ENCODE measurements around the gene TSPOAP1. TPM values are rescaled to one million over a fixed set of nuclear protein-coding genes. Genes with fewer than 3 reads are reported as not detected.

The TSPOAP1 gene
- total RNA-seq, 4 donors from 2014 or later: 0.72 to 1.6 (median 1.0) TPM

DNA sequence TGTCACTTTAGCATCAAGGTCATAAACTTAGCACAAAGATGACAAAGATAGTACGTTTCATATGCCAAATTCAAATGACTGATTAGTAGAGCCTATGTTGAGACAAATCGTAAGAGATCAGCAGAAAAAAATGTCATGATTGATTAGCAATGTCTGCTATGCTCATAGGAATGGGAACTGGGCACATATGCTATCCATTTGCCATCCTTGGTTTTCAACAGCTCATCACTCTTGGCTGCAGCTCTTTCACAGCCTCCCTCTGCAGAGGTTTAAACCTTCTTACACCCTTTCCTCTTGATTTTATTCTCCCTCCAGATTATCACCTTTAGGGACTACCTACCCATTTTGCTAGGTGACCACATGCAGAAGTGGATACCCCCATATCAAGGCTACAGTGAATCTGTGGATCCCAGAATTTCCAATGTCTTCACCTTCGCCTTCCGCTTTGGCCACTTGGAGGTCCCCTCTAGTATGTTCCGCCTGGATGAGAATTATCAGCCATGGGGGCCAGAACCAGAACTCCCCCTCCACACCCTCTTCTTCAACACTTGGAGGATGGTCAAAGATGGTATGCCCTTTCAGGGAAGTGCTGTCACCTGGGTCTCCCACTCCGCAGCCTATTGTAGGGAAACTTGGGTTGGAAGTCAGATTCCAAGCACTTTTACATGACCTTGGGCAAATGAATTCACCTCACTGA, 64.0 kb downstream of the TSPOAP1 start:
- intact Hi-C loops (cut with DNase I; ENCODE audit: low total_unique reads) (no loop called here), in situ Hi-C loops (cut with MboI; ENCODE audit: low sequenced_read_pairs in 4 of 4) (loop anchor here in 1 of 4 donors (10.0 kb wide), 1 partner anchor 60 kb away; no protein-coding TSS in a partner anchor)
- H3K27ac ChIP-seq: no peak overlapping the region
- DNase-seq: no peak
- ATAC-seq: no peak
- H3K4me3 ChIP-seq: no peak overlapping the region
- TF ChIP-seq, protein P1, sequence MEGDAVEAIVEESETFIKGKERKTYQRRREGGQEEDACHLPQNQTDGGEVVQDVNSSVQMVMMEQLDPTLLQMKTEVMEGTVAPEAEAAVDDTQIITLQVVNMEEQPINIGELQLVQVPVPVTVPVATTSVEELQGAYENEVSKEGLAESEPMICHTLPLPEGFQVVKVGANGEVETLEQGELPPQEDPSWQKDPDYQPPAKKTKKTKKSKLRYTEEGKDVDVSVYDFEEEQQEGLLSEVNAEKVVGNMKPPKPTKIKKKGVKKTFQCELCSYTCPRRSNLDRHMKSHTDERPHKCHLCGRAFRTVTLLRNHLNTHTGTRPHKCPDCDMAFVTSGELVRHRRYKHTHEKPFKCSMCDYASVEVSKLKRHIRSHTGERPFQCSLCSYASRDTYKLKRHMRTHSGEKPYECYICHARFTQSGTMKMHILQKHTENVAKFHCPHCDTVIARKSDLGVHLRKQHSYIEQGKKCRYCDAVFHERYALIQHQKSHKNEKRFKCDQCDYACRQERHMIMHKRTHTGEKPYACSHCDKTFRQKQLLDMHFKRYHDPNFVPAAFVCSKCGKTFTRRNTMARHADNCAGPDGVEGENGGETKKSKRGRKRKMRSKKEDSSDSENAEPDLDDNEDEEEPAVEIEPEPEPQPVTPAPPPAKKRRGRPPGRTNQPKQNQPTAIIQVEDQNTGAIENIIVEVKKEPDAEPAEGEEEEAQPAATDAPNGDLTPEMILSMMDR (IDR thresholded peaks at IDR 0.05 in 4 of 5, conservative IDR thresholded peaks at IDR 0.05 in 1 of 5): no peak
- TF ChIP-seq POLR2A (IDR thresholded peaks at IDR 0.05): no peak
- H3K27me3 ChIP-seq: peaks cover 13 to 15% (median 13%) of the 10 kb centered on the region in 3 donors
- H3K36me3 ChIP-seq: no peaks in the 10 kb centered on the region
- H3K9me3 ChIP-seq: no peaks in the 10 kb centered on the region
- no peaks in the 10 kb centered on the region for H3K4me1 ChIP-seq

DNA sequence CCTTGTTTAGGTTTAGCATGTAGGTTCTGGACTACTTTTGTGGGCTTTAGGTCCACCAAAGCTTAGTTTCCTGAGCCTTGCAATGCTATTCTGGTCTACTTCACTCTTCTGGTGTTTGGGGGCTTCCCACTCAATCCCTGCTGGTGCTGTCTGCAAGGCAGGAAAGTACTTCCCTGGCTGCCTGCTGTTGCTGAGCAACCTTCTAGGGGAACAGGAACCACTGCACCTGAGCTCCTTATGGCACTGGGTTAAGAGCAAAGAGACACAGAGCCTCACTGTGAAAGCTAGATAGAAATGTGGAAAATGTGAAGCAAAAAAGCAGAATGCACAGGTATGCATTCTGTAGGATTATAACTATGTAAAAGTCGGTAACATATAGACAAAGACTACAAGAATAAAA, 64.8 kb downstream of the TSPOAP1 start:
- Histone ChIP-seq H3K27me3 (peaks cover 13 to 15% (median 14%) of the 10 kb centered on the region in 3 donors), H3K4me3 (no peak overlapping the region), H3K4me1 (no peaks in the 10 kb centered on the region), H3K9me3 (no peaks in the 10 kb centered on the region), H3K36me3 (no peaks in the 10 kb centered on the region), H3K27ac (no peak overlapping the region)
- intact Hi-C loops (cut with DNase I; ENCODE audit: low total_unique reads) (no loop called here), in situ Hi-C loops (cut with MboI; ENCODE audit: low sequenced_read_pairs in 4 of 4) (loop anchor here in 1 of 4 donors (10.0 kb wide), 1 partner anchor 59 kb away; no protein-coding TSS in a partner anchor)
- DNase-seq (no peak), ATAC-seq (no peak)
- TF ChIP-seq, protein P1 (IDR thresholded peaks at IDR 0.05 in 4 of 5, conservative IDR thresholded peaks at IDR 0.05 in 1 of 5): no peak
- TF ChIP-seq POLR2A (IDR thresholded peaks at IDR 0.05): no peak

DNA sequence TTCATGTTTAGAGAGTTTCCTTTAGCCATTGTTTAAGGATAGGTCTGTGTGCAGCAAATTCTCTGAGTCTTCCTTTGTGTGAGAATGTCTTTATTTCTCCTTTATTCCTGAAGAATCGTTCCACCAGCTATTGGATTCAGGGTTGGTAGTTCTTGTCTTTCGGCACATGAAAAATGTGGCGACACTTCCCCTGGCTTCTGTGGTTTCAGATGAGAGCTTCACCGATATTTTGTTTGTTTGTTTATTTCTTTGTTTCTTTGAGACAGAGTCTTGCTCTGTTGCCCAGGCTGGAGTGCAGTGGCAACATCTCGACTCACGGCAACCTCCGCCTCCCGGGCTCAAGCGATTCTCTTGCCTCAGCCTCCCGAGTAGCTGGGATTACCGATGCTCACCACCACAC, 66.4 kb downstream of the TSPOAP1 start:
- H3K9me3 ChIP-seq: no peaks in the 10 kb centered on the region
- H3K4me3 ChIP-seq: no peak overlapping the region
- ATAC-seq (no peak), DNase-seq (no peak)
- H3K36me3 ChIP-seq: no peaks in the 10 kb centered on the region
- intact Hi-C loops (cut with DNase I; ENCODE audit: low total_unique reads): no loop called here
- H3K27me3 ChIP-seq: peaks cover 13 to 17% (median 15%) of the 10 kb centered on the region in 3 donors
- TF ChIP-seq, protein P1 (IDR thresholded peaks at IDR 0.05 in 4 of 5, conservative IDR thresholded peaks at IDR 0.05 in 1 of 5): no peak
- TF ChIP-seq POLR2A (IDR thresholded peaks at IDR 0.05): no peak
- H3K4me1 ChIP-seq: no peaks in the 10 kb centered on the region
- in situ Hi-C loops (cut with MboI; ENCODE audit: low sequenced_read_pairs in 4 of 4): loop anchor here in 1 of 4 donors (10.0 kb wide), 1 partner anchor 57 kb away; no protein-coding TSS in a partner anchor
- H3K27ac ChIP-seq: no peak overlapping the region

DNA sequence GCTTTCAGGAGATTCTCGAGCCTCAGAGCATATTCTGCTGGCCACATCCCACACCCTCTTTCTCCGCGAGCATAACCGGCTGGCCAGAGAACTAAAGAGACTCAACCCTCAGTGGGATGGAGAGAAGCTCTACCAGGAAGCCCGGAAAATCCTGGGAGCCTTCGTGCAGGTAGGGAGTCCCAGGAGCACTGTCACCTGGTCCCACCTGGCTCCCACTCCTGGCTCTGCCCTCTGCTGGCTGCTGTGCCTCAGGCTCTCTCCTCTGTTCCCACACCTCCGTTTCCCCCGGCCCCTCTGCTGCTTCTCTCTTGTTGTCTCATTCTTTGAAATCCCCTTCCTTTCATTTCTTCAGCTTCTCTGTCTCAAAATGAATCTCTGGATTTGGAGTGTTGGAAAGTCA, 73.8 kb downstream of the TSPOAP1 start:
- peaks cover 4 to 11% (median 7%) of the 10 kb centered on the region in 3 donors for H3K27me3 ChIP-seq
- intact Hi-C loops (cut with DNase I; ENCODE audit: low total_unique reads): no loop called here
- H3K9me3 ChIP-seq: no peaks in the 10 kb centered on the region
- peaks cover 0 to 2% of the 10 kb centered on the region in 2 donors for H3K4me1 ChIP-seq
- ATAC-seq (no peak), DNase-seq (no peak)
- TF ChIP-seq POLR2A (IDR thresholded peaks at IDR 0.05): no peak
- TF ChIP-seq, protein P1 (IDR thresholded peaks at IDR 0.05 in 4 of 5, conservative IDR thresholded peaks at IDR 0.05 in 1 of 5): no peak
- no peak overlapping the region for H3K27ac ChIP-seq
- in situ Hi-C loops (cut with MboI; ENCODE audit: low sequenced_read_pairs in 4 of 4): no loop called here
- H3K4me3 ChIP-seq: no peak overlapping the region
- H3K36me3 ChIP-seq: no peaks in the 10 kb centered on the region

Measured in gastrocnemius medialis (tissue), 4 donors.